ENCODE measurements around the gene PDGFRB.
A peak's percentile ranks its signal among the peaks of the same experiment; 100 is the strongest.

Gene PDGFRB

DNA sequence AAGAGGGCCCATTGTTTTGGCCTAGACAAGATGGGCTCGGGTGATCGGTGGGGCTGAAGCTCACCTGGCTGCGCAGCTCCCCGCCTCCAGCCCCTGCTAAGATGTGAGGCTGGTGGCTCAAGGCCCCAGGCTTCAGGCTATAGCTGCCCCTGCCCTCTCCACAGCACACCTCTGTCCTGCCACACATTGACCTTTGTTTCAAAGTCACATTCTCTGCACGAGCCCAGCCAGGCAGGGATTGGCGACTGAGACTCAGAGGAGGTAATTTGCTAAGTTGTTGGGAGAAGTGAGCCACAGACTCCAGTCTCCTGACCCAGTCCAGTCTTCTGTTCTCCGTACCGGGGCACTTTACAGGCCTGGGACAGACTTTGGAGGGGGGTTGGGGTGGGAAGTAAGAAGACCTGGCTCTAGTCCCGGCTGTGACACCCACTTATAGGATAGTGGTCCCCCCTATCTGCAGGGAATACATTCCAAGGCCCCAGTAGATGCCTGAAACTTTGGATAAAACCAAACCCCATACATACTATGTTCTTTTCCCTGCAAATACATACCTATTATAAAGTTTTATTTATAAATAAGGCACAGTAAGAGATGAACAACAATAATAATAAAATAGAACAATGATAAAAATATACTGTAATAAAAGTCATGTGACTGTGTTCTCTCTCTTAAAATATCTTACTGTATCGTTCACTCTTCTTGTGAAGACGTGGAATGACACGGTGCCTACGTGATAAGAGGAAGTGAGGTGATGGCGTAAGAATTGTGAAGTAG is 13.3 kb downstream of the PDGFRB start:
- Histone ChIP-seq H4K8ac (ENCODE audit: low read depth, low read length) (no peak overlapping the region), H3K23ac (ENCODE audit: low read depth, low read length, poor library complexity) (no peak overlapping the region), H2BK15ac (ENCODE audit: low read length) (no peak overlapping the region), H3K4me3 (ENCODE audit: low read length in 2 of 2) (no peak overlapping the region), H3K27me3 (ENCODE audit: control insufficient read depth in 3 of 3, insufficient read depth in 3 of 3, low read depth in 1 of 3, low read length in 3 of 3) (no peaks in the 10 kb centered on the region), H3K18ac (ENCODE audit: low read length) (peak overlapping the region; percentile 20), H2BK12ac (ENCODE audit: low read length) (peak overlapping the region; percentile 3), H3K9me3 (replicated peaks in 1 of 2; ENCODE audit: control insufficient read depth in 2 of 2, insufficient read depth in 1 of 2, low read depth in 1 of 2, low read length in 2 of 2) (no peaks in the 10 kb centered on the region), H2AFZ (ENCODE audit: low read length) (peak overlapping the region; percentile 59), H3K9ac (ENCODE audit: low read depth, low read length, poor library complexity) (no peak overlapping the region), H2AK5ac (ENCODE audit: low read depth, low read length) (no peak overlapping the region), H3K79me1 (ENCODE audit: low read depth, low read length) (no peaks in the 10 kb centered on the region), H2BK120ac (ENCODE audit: low read depth, low read length) (no peak overlapping the region), H3K4me2 (ENCODE audit: insufficient read depth, low read length, poor library complexity, severe bottlenecking) (no peak overlapping the region), H3K36me3 (replicated peaks in 1 of 2; ENCODE audit: control insufficient read depth in 2 of 2, insufficient read depth in 2 of 2, low read length in 2 of 2) (no peaks in the 10 kb centered on the region), H2BK5ac (ENCODE audit: low read length) (no peak overlapping the region), H3K4me1 (ENCODE audit: control insufficient read depth in 2 of 2, insufficient read depth in 1 of 2, low read depth in 1 of 2, low read length in 2 of 2) (peaks cover 65 to 83% of the 10 kb centered on the region in 2 donors), H3K14ac (ENCODE audit: low read length) (no peak overlapping the region), H3K27ac (replicated peaks; ENCODE audit: low read length) (peak overlapping the region; percentile 70), H3K4ac (ENCODE audit: low read length) (no peak overlapping the region), H4K91ac (ENCODE audit: low read depth, low read length, poor library complexity) (no peak overlapping the region)
- DNase-seq (ENCODE audit: low spot score) = no peak
- no CpG with 5 or more reads among the region's 14 CpGs for WGBS, 2 donors (ENCODE audit: extremely low coverage in 2 of 2, insufficient read length in 2 of 2, insufficient replicate concordance in 1 of 2)

DNA sequence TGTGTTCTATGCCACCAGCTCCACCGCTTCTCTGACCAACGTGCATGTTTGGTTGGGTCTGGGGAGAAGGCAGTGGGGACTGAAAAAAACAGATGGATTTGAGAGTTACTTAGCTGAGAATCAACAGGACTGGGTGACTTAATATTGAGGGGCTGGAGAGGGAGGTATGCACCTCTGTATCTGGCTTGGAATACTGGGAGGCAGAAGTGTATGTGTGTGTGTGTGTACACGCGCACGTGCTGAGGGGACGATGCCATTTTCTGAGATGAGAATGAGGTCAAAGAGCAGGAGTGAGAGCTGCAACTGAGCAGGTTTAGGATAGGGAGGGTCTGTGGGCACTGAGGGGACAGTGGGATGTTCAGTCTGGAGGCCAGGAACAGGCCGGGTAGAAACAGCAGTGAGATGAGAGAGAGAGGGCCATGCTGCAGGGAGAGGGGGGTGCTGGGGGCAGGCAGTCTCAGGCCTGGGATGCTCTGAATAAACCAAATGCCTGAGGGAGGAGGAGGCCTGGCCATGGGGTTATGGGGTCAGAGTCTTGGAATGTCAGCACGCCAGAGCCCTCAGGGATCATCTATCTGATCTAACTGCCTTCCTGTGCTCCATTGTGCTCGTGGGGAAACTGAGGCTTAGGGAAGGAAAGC is 14.0 kb downstream of the PDGFRB start:
- no peak overlapping the region for H3K4ac ChIP-seq (ENCODE audit: low read length)
- no peak overlapping the region for H2BK5ac ChIP-seq (ENCODE audit: low read length)
- no peaks in the 10 kb centered on the region for H3K79me1 ChIP-seq (ENCODE audit: low read depth, low read length)
- H3K9ac ChIP-seq (ENCODE audit: low read depth, low read length, poor library complexity) = peak overlapping the region; percentile 88
- WGBS, 2 donors (ENCODE audit: extremely low coverage in 2 of 2, insufficient read length in 2 of 2, insufficient replicate concordance in 1 of 2) = no CpG with 5 or more reads among the region's 9 CpGs
- H2BK15ac ChIP-seq (ENCODE audit: low read length) = no peak overlapping the region
- no peaks in the 10 kb centered on the region for H3K9me3 ChIP-seq (replicated peaks in 1 of 2; ENCODE audit: control insufficient read depth in 2 of 2, insufficient read depth in 1 of 2, low read depth in 1 of 2, low read length in 2 of 2)
- no peaks in the 10 kb centered on the region for H3K36me3 ChIP-seq (replicated peaks in 1 of 2; ENCODE audit: control insufficient read depth in 2 of 2, insufficient read depth in 2 of 2, low read length in 2 of 2)
- H4K91ac ChIP-seq (ENCODE audit: low read depth, low read length, poor library complexity) = no peak overlapping the region
- no peak overlapping the region for H3K14ac ChIP-seq (ENCODE audit: low read length)
- peak; percentile 67 for DNase-seq (ENCODE audit: low spot score)
- H2AFZ ChIP-seq (ENCODE audit: low read length) = peak overlapping the region; percentile 59
- H2AK5ac ChIP-seq (ENCODE audit: low read depth, low read length) = no peak overlapping the region
- H2BK12ac ChIP-seq (ENCODE audit: low read length) = peak overlapping the region; percentile 82
- no peak overlapping the region for H2BK120ac ChIP-seq (ENCODE audit: low read depth, low read length)
- H3K27me3 ChIP-seq (ENCODE audit: control insufficient read depth in 3 of 3, insufficient read depth in 3 of 3, low read depth in 1 of 3, low read length in 3 of 3) = no peaks in the 10 kb centered on the region
- H4K8ac ChIP-seq (ENCODE audit: low read depth, low read length) = peak overlapping the region; percentile 58
- no peak overlapping the region for H3K23ac ChIP-seq (ENCODE audit: low read depth, low read length, poor library complexity)
- peak overlapping the region; percentile 80 for H3K18ac ChIP-seq (ENCODE audit: low read length)
- no peak overlapping the region for H3K4me3 ChIP-seq (ENCODE audit: low read length in 2 of 2)
- no peak overlapping the region for H3K4me2 ChIP-seq (ENCODE audit: insufficient read depth, low read length, poor library complexity, severe bottlenecking)
- peak overlapping the region; percentile 76 for H3K27ac ChIP-seq (replicated peaks; ENCODE audit: low read length)
- peaks cover 67 to 77% of the 10 kb centered on the region in 2 donors for H3K4me1 ChIP-seq (ENCODE audit: control insufficient read depth in 2 of 2, insufficient read depth in 1 of 2, low read depth in 1 of 2, low read length in 2 of 2)

GRCh38 chr5:150140830-150141229 is 14.8 kb downstream of the PDGFRB start:
- Histone ChIP-seq H3K27me3 (ENCODE audit: control insufficient read depth in 3 of 3, insufficient read depth in 3 of 3, low read depth in 1 of 3, low read length in 3 of 3) (no peaks in the 10 kb centered on the region), H4K91ac (ENCODE audit: low read depth, low read length, poor library complexity) (peak overlapping the region; percentile 6), H3K9me3 (replicated peaks in 1 of 2; ENCODE audit: control insufficient read depth in 2 of 2, insufficient read depth in 1 of 2, low read depth in 1 of 2, low read length in 2 of 2) (no peaks in the 10 kb centered on the region), H3K4ac (ENCODE audit: low read length) (peak overlapping the region; percentile 7), H3K4me3 (ENCODE audit: low read length in 2 of 2) (peak overlapping the region in 1 of 2 donors; percentile 5), H3K18ac (ENCODE audit: low read length) (peak overlapping the region; percentile 80), H4K8ac (ENCODE audit: low read depth, low read length) (no peak overlapping the region), H3K23ac (ENCODE audit: low read depth, low read length, poor library complexity) (peak overlapping the region; percentile 67), H3K9ac (ENCODE audit: low read depth, low read length, poor library complexity) (peak overlapping the region; percentile 5), H2BK15ac (ENCODE audit: low read length) (peak overlapping the region; percentile 24), H3K4me1 (ENCODE audit: control insufficient read depth in 2 of 2, insufficient read depth in 1 of 2, low read depth in 1 of 2, low read length in 2 of 2) (peaks cover 74 to 76% of the 10 kb centered on the region in 2 donors), H3K4me2 (ENCODE audit: insufficient read depth, low read length, poor library complexity, severe bottlenecking) (no peak overlapping the region), H2AFZ (ENCODE audit: low read length) (peak overlapping the region; percentile 69), H3K14ac (ENCODE audit: low read length) (peak overlapping the region; percentile 10), H2BK12ac (ENCODE audit: low read length) (peak overlapping the region; percentile 82), H3K27ac (replicated peaks; ENCODE audit: low read length) (peak overlapping the region; percentile 76), H2AK5ac (ENCODE audit: low read depth, low read length) (peak overlapping the region; percentile 94), H2BK5ac (ENCODE audit: low read length) (peak overlapping the region; percentile 79), H3K79me1 (ENCODE audit: low read depth, low read length) (no peaks in the 10 kb centered on the region), H3K36me3 (replicated peaks in 1 of 2; ENCODE audit: control insufficient read depth in 2 of 2, insufficient read depth in 2 of 2, low read length in 2 of 2) (no peaks in the 10 kb centered on the region), H2BK120ac (ENCODE audit: low read depth, low read length) (peak overlapping the region; percentile 93)
- WGBS, 2 donors (ENCODE audit: extremely low coverage in 2 of 2, insufficient read length in 2 of 2, insufficient replicate concordance in 1 of 2) = 100% methylated on average over 2 of the region's 11 CpGs; no CpG with 5 or more reads in 1 of the 2 donors
- DNase-seq (ENCODE audit: low spot score) = no peak

DNA sequence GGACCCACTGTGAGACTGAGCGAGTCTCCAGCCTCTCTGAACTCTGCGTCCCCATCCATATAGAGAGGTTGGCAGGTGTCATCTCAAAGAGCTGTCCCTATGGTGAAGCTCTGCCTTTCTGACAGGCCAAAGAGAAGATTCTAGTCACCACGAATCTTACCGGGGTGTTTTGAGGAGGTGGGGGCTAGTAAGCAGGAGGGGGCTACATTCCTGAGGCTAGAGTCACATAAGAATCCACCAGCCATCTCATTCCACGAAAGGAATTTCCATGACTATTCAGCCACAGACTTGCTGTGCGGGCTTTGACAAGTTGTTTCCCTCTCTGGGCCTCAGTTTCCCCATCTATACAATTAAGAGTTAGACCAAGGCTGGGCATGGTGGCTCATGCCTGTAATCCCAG is 16.3 kb downstream of the PDGFRB start:
- no peak overlapping the region for H4K91ac ChIP-seq (ENCODE audit: low read depth, low read length, poor library complexity)
- H2BK120ac ChIP-seq (ENCODE audit: low read depth, low read length) = peak overlapping the region; percentile 63
- DNase-seq (ENCODE audit: low spot score) = no peak
- no peak overlapping the region for H3K4ac ChIP-seq (ENCODE audit: low read length)
- H3K27ac ChIP-seq (replicated peaks; ENCODE audit: low read length) = peak overlapping the region; percentile 76
- H2AK5ac ChIP-seq (ENCODE audit: low read depth, low read length) = peak overlapping the region; percentile 33
- peak overlapping the region; percentile 91 for H2BK12ac ChIP-seq (ENCODE audit: low read length)
- H3K14ac ChIP-seq (ENCODE audit: low read length) = no peak overlapping the region
- H3K27me3 ChIP-seq (ENCODE audit: control insufficient read depth in 3 of 3, insufficient read depth in 3 of 3, low read depth in 1 of 3, low read length in 3 of 3) = no peaks in the 10 kb centered on the region
- H2BK15ac ChIP-seq (ENCODE audit: low read length) = peak overlapping the region; percentile 82
- H3K9ac ChIP-seq (ENCODE audit: low read depth, low read length, poor library complexity) = no peak overlapping the region
- peaks cover 69 to 70% of the 10 kb centered on the region in 2 donors for H3K4me1 ChIP-seq (ENCODE audit: control insufficient read depth in 2 of 2, insufficient read depth in 1 of 2, low read depth in 1 of 2, low read length in 2 of 2)
- H2AFZ ChIP-seq (ENCODE audit: low read length) = no peak overlapping the region
- no CpG with 5 or more reads among the region's 6 CpGs for WGBS, 2 donors (ENCODE audit: extremely low coverage in 2 of 2, insufficient read length in 2 of 2, insufficient replicate concordance in 1 of 2)
- no peak overlapping the region for H3K23ac ChIP-seq (ENCODE audit: low read depth, low read length, poor library complexity)
- H2BK5ac ChIP-seq (ENCODE audit: low read length) = peak overlapping the region; percentile 59
- peaks cover 2% of the 10 kb centered on the region for H3K79me1 ChIP-seq (ENCODE audit: low read depth, low read length)
- H3K4me3 ChIP-seq (ENCODE audit: low read length in 2 of 2) = no peak overlapping the region
- H4K8ac ChIP-seq (ENCODE audit: low read depth, low read length) = no peak overlapping the region
- H3K36me3 ChIP-seq (replicated peaks in 1 of 2; ENCODE audit: control insufficient read depth in 2 of 2, insufficient read depth in 2 of 2, low read length in 2 of 2) = no peaks in the 10 kb centered on the region
- H3K4me2 ChIP-seq (ENCODE audit: insufficient read depth, low read length, poor library complexity, severe bottlenecking) = peak overlapping the region; percentile 40
- H3K9me3 ChIP-seq (replicated peaks in 1 of 2; ENCODE audit: control insufficient read depth in 2 of 2, insufficient read depth in 1 of 2, low read depth in 1 of 2, low read length in 2 of 2) = no peaks in the 10 kb centered on the region
- peak overlapping the region; percentile 15 for H3K18ac ChIP-seq (ENCODE audit: low read length)

Data from neuronal stem cell (in vitro differentiated cells).